Measurements from ENCODE around the gene RAB17.

The RAB17 gene

GRCh38 chr2:237538901-237539300 lies 51.6 kb downstream of the RAB17 start:
- no peak for DNase-seq (ENCODE audit: low read depth)

GRCh38 chr2:237538001-237538720 lies 52.4 kb downstream of the RAB17 start:
- DNase-seq (ENCODE audit: low read depth), result no peak

GRCh38 chr2:237536617-237537016 lies 53.9 kb downstream of the RAB17 start:
- DNase-seq (ENCODE audit: low read depth), result no peak

GRCh38 chr2:237536083-237536415 lies 54.5 kb downstream of the RAB17 start:
- DNase-seq (ENCODE audit: low read depth), result no peak

- DNase-seq (ENCODE audit: low read depth), result no peak
Measured at GRCh38 chr2:237535385-237536082, 55.0 kb downstream of the RAB17 start.

- no peak for DNase-seq (ENCODE audit: low read depth)
Measured at GRCh38 chr2:237534380-237534779, 56.2 kb downstream of the RAB17 start.

- no peak for DNase-seq (ENCODE audit: low read depth)
Measured at GRCh38 chr2:237533668-237534161, 56.8 kb downstream of the RAB17 start.

GRCh38 chr2:237532160-237532559 lies 58.4 kb downstream of the RAB17 start:
- DNase-seq (ENCODE audit: low read depth), result no peak

- no peak for DNase-seq (ENCODE audit: low read depth)
Measured at GRCh38 chr2:237530472-237531433, 59.8 kb downstream of the RAB17 start.

- DNase-seq (ENCODE audit: low read depth), result no peak
Measured at GRCh38 chr2:237529452-237530402, 60.8 kb downstream of the RAB17 start.

- no peak for DNase-seq (ENCODE audit: low read depth)
Measured at GRCh38 chr2:237527766-237528165, 62.8 kb downstream of the RAB17 start.

- no peak for DNase-seq (ENCODE audit: low read depth)
Measured at GRCh38 chr2:237527233-237527632, 63.3 kb downstream of the RAB17 start.

GRCh38 chr2:237525559-237526157 lies 64.9 kb downstream of the RAB17 start:
- no peak for DNase-seq (ENCODE audit: low read depth)

GRCh38 chr2:237524631-237525030 lies 65.9 kb downstream of the RAB17 start:
- DNase-seq (ENCODE audit: low read depth), result no peak

All from stimulated activated CD4-positive, alpha-beta T cell treated with anti-CD3 and anti-CD28 coated beads, Interleukin-2, amount 100 ng/mL, for 4 hours (primary cell).